ENCODE measurements around the gene FAM3D.

FAM3D gene

GRCh38 chr3:58621086-58621830 is 45.3 kb downstream of the FAM3D start:
- H3K4me3 ChIP-seq (ENCODE audit: low read length) = no peak overlapping the region
- TF ChIP-seq ZNF274 (IDR thresholded peaks at IDR 0.05; ENCODE audit: low read depth, low read length) = no peak

- H3K4me3 ChIP-seq (ENCODE audit: low read length) = no peak overlapping the region
- TF ChIP-seq ZNF274 (IDR thresholded peaks at IDR 0.05; ENCODE audit: low read depth, low read length) = no peak
These were observed 46.2 kb downstream of the FAM3D start for GRCh38 chr3:58620421-58620820.

- no peak overlapping the region for H3K4me3 ChIP-seq (ENCODE audit: low read length)
- no peak for TF ChIP-seq ZNF274 (IDR thresholded peaks at IDR 0.05; ENCODE audit: low read depth, low read length)
These were observed 49.2 kb downstream of the FAM3D start for GRCh38 chr3:58617338-58617761.

GRCh38 chr3:58613236-58614132 is 53.1 kb downstream of the FAM3D start:
- no peak overlapping the region for H3K4me3 ChIP-seq (ENCODE audit: low read length)
- TF ChIP-seq ZNF274 (IDR thresholded peaks at IDR 0.05; ENCODE audit: low read depth, low read length) = no peak

GRCh38 chr3:58612830-58613229 is 53.7 kb downstream of the FAM3D start:
- no peak overlapping the region for H3K4me3 ChIP-seq (ENCODE audit: low read length)
- no peak for TF ChIP-seq ZNF274 (IDR thresholded peaks at IDR 0.05; ENCODE audit: low read depth, low read length)

- no peak for TF ChIP-seq ZNF274 (IDR thresholded peaks at IDR 0.05; ENCODE audit: low read depth, low read length)
These were observed 56.6 kb downstream of the FAM3D start for GRCh38 chr3:58609990-58610389.

GRCh38 chr3:58608648-58609047 is 57.9 kb downstream of the FAM3D start:
- TF ChIP-seq ZNF274 (IDR thresholded peaks at IDR 0.05; ENCODE audit: low read depth, low read length) = no peak
- H3K4me3 ChIP-seq (ENCODE audit: low read length) = no peak overlapping the region

More at GRCh38 chr3:58609990-58610389, 56.6 kb downstream of the FAM3D start:
- no peak overlapping the region for H3K4me3 ChIP-seq (ENCODE audit: low read length)

- no peak for TF ChIP-seq ZNF274 (IDR thresholded peaks at IDR 0.05; ENCODE audit: low read depth, low read length)
- H3K4me3 ChIP-seq (ENCODE audit: low read length) = no peak overlapping the region
These were observed 58.8 kb downstream of the FAM3D start for GRCh38 chr3:58607816-58608215.

- no peak overlapping the region for H3K4me3 ChIP-seq (ENCODE audit: low read length)
- no peak for TF ChIP-seq ZNF274 (IDR thresholded peaks at IDR 0.05; ENCODE audit: low read depth, low read length)
These were observed 59.9 kb downstream of the FAM3D start for GRCh38 chr3:58606693-58607092.

GRCh38 chr3:58604031-58604430 is 62.5 kb downstream of the FAM3D start:
- no peak for TF ChIP-seq ZNF274 (IDR thresholded peaks at IDR 0.05; ENCODE audit: low read depth, low read length)
- H3K4me3 ChIP-seq (ENCODE audit: low read length) = no peak overlapping the region

- no peak for TF ChIP-seq ZNF274 (IDR thresholded peaks at IDR 0.05; ENCODE audit: low read depth, low read length)
- no peak overlapping the region for H3K4me3 ChIP-seq (ENCODE audit: low read length)
These were observed 63.0 kb downstream of the FAM3D start for GRCh38 chr3:58603606-58604005.

GRCh38 chr3:58597770-58598310 is 68.7 kb downstream of the FAM3D start:
- no peak for TF ChIP-seq ZNF274 (IDR thresholded peaks at IDR 0.05; ENCODE audit: low read depth, low read length)
- no peak overlapping the region for H3K4me3 ChIP-seq (ENCODE audit: low read length)

- no peak overlapping the region for H3K4me3 ChIP-seq (ENCODE audit: low read length)
- TF ChIP-seq ZNF274 (IDR thresholded peaks at IDR 0.05; ENCODE audit: low read depth, low read length) = no peak
These were observed 69.6 kb downstream of the FAM3D start for GRCh38 chr3:58596834-58597518.

GRCh38 chr3:58594117-58594516 is 72.5 kb downstream of the FAM3D start:
- no peak for TF ChIP-seq ZNF274 (IDR thresholded peaks at IDR 0.05; ENCODE audit: low read depth, low read length)
- no peak overlapping the region for H3K4me3 ChIP-seq (ENCODE audit: low read length)

Measured in GM08714 (cell line).